B cell (primary cell): ENCODE measurements around the gene OLFML1. TPM values are rescaled to one million over a fixed set of nuclear protein-coding genes. Genes with fewer than 3 reads are reported as not detected.

Experiments
- ATAC-seq: fragments of 200-7000 bp; cut with Tn5 transposase; one replicate; pipeline ENCODE4 v1.10.0; 2021; ENCODE audit warnings: low read depth, mild to moderate bottlenecking, moderate number of reproducible peaks, moderate library complexity
- CTCF ChIA-PET: fragments of 350-600 bp; sonication (Branson Sonifier 250); formaldehyde crosslinking; loops from one replicate; lab custom pipeline; 2021; ENCODE audit warnings: antibody characterized with exemption, inconsistent platforms; lab: Charles Lee
- POLR2A ChIA-PET: fragments of 350-600 bp; sonication (Branson Sonifier 250); formaldehyde crosslinking; loops from one replicate; lab custom pipeline; 2021; ENCODE audit warnings: antibody characterized with exemption; lab: Charles Lee
- DNase-seq: peaks from one replicate; pipeline ENCODE4 v3.0.0; 2013
- H2AFZ ChIP-seq: 2 replicates; pipeline ENCODE4 v1.6.1; 2012; ENCODE audit warnings: mild to moderate bottlenecking, low read depth, low read length; ENCODE audit not compliant: insufficient read depth, poor library complexity, severe bottlenecking
- H3K27ac ChIP-seq, 2 donors: 1 replicate in 1 of 2; 2 replicates in 1 of 2; pipeline ENCODE4 v1.5.1; 2012 to 2013; ENCODE audit warnings: low read length in 2 of 2, mild to moderate bottlenecking in 2 of 2, moderate library complexity in 1 of 2
- H3K27me3 ChIP-seq, 4 experiments: fragments of 200-600 bp in 1 of 4; sonication (generic) in 1 of 4; replicated peaks in 1 of 4; 1 replicate in 2 of 4; 2 replicates in 2 of 4; pipeline versions ENCODE4 v1.6.1 to v1.7.0; 2013 to 2016; ENCODE audit warnings: low read length in 3 of 4, mild to moderate bottlenecking in 2 of 4, mixed read lengths in 1 of 4, moderate library complexity in 1 of 4; ENCODE audit not compliant: insufficient read depth in 4 of 4, control insufficient read depth in 3 of 4; ENCODE audit errors: control extremely low read depth in 1 of 4
- H3K36me3 ChIP-seq, 2 experiments: replicated peaks in 1 of 2; 1 replicate in 1 of 2; 2 replicates in 1 of 2; pipeline versions ENCODE4 v1.6.1 to v1.7.1; 2013; ENCODE audit warnings: low read length in 1 of 2; ENCODE audit not compliant: insufficient read depth in 2 of 2, control insufficient read depth in 1 of 2; ENCODE audit errors: control extremely low read depth in 1 of 2, extremely low read depth in 1 of 2
- H3K4me1 ChIP-seq, 2 donors: fragments of 200-600 bp in 1 of 2; sonication (generic) in 1 of 2; 1 replicate in 1 of 2; 2 replicates in 1 of 2; pipeline versions ENCODE4 v1.5.1 to v1.6.1; 2013 to 2017; ENCODE audit warnings: low read length in 2 of 2; ENCODE audit not compliant: control insufficient read depth in 2 of 2, insufficient read depth in 2 of 2
- H3K4me2 ChIP-seq: replicated peaks from 2 replicates; pipeline ENCODE3; 2012; ENCODE audit warnings: mild to moderate bottlenecking, low read depth, low read length; ENCODE audit not compliant: poor library complexity, severe bottlenecking
- H3K4me3 ChIP-seq, 5 experiments: fragments of 200-600 bp in 1 of 5; sonication (generic) in 1 of 5; 1 replicate in 3 of 5; 2 replicates in 2 of 5; pipeline versions ENCODE4 v1.5.1 to v1.7.0; 2011 to 2016; ENCODE audit warnings: low read length in 4 of 5, mild to moderate bottlenecking in 4 of 5, low read depth in 2 of 5, control low read depth in 1 of 5, moderate library complexity in 1 of 5; ENCODE audit not compliant: insufficient read depth in 1 of 5; ENCODE audit errors: control extremely low read depth in 1 of 5, extremely low read depth in 1 of 5
- H3K79me2 ChIP-seq: fragments of 200-600 bp; sonication (generic); one replicate; pipeline ENCODE4 v1.6.0; 2016; ENCODE audit warnings: low read length; ENCODE audit not compliant: control insufficient read depth, insufficient read depth
- H3K9ac ChIP-seq: fragments of 200-600 bp; sonication (generic); 2 replicates; pipeline ENCODE4 v1.6.1; 2017; ENCODE audit warnings: mild to moderate bottlenecking, low read length, moderate library complexity
- H3K9me3 ChIP-seq, 3 donors: one replicate each; pipeline versions ENCODE4 v1.6.1 to v1.7.1; 2013; ENCODE audit warnings: low read length in 2 of 3; ENCODE audit not compliant: control insufficient read depth in 2 of 3, insufficient read depth in 1 of 3; ENCODE audit errors: control extremely low read depth in 1 of 3
- H4K20me1 ChIP-seq: 2 replicates; pipeline ENCODE4 v1.6.0; 2012; ENCODE audit warnings: mild to moderate bottlenecking, low read length; ENCODE audit not compliant: insufficient read depth, control insufficient read depth, poor library complexity, severe bottlenecking
- H3K27ac Mint-ChIP-seq: one replicate; pipeline ENCODE4 v1.8.0; 2021; ENCODE audit warnings: mixed read lengths
- H3K27me3 Mint-ChIP-seq: one replicate; pipeline ENCODE4 v1.8.0; 2021; ENCODE audit warnings: mixed read lengths
- H3K4me1 Mint-ChIP-seq: one replicate; pipeline ENCODE4 v1.8.0; 2021; ENCODE audit warnings: mixed read lengths
- H3K4me3 Mint-ChIP-seq: one replicate; pipeline ENCODE4 v1.8.0; 2021; ENCODE audit warnings: mixed read lengths
- H3K9me3 Mint-ChIP-seq: one replicate; pipeline ENCODE4 v1.8.0; 2022; ENCODE audit warnings: mixed read lengths; ENCODE audit not compliant: insufficient read depth
- EZH2 ChIP-seq: IDR thresholded peaks from 2 replicates; pipeline ENCODE4 v1.6.1; 2012; ENCODE audit warnings: borderline replicate concordance, low read depth, mild to moderate bottlenecking, moderate library complexity, low read length; ENCODE audit not compliant: insufficient read depth, poor library complexity, severe bottlenecking
- WGBS: methylation state at CpG from one replicate; pipeline ENCODE4 v1.1.5; 2013; ENCODE audit warnings: missing lambda C conversion rate; ENCODE audit not compliant: insufficient coverage; 5-methylcytosine and 5-hydroxymethylcytosine counted together
- intact Hi-C: fragments of 100-400 bp; cut with micrococcal nuclease; formaldehyde crosslinking; loops from one replicate; pipeline ENCODE4 v1.10.0; 2022
- polyA plus RNA-seq: library from polyadenylated mRNA; depleted of rRNA; stranded (reverse); fragments of >200 nt; gene quantifications from 2 replicates; pipeline ENCODE4 v1.2.3, GENCODE V29; 2012
- total RNA-seq, 2 donors: library from RNA; stranded (reverse); fragments of 120-200 nt in 1 of 2; gene quantifications; 1 replicate in 1 of 2; 2 replicates in 1 of 2; pipeline versions ENCODE4 v1.2.3 to v1.2.4, GENCODE V29; 2013 to 2022
- TF ChIP-seq, protein P1 (sequence below): fragments of 200-600 bp; IDR thresholded peaks from one replicate; pipeline ENCODE4 v1.8.0; 2022; ENCODE audit warnings: antibody characterized with exemption, mild to moderate bottlenecking

OLFML1 gene
- total and polyA plus RNA-seq, 2 donors (not counting 1 experiment from before 2014, with no cell fraction given), result not detected

DNA sequence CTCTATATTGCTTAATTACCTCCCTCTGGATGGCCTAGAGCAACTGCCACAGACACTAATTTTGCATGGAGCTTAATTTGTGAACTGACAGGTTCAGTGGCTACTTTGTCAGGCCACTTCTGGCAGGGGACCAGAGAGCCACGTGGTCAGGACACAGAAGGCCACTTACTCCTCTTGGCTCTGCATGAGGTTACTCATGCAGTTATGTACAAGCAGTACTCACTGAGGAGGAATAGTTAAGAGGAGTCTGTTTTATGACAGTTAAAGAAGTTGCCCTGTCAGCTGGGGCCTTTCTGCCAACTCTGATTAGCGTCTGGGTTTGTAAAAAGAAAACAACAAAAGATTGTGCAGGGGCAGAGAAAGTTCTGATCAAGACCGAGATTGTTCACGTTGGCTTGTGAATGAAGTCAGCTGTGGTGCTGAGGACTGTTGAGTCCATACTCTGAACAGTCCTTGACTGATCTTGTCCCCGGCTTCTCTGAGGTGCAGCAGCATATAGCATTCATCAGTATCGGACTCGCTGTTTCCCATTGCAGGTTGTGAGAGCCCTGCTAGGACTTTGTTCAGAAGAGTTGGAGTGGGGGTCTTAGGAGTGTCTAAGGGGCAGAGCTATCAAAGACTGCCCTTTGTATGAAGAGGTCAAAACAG is 69.9 kb downstream of the OLFML1 start:
- ChIA-PET POLR2A (no interaction called here), CTCF (no interaction called here)
- Histone ChIP-seq H3K4me1 (peaks cover 0 to 3% of the 10 kb centered on the region in 2 donors), H3K27ac (no peak overlapping the region), H3K9ac (no peak overlapping the region), H4K20me1 (peaks cover 19% of the 10 kb centered on the region), H2AFZ (no peak overlapping the region), H3K4me2 (no peak overlapping the region), H3K27me3 (no peaks in the 10 kb centered on the region), H3K79me2 (peaks cover 48% of the 10 kb centered on the region), H3K36me3 (peaks cover 0 to 12% of the 10 kb centered on the region in 2 experiments), H3K9me3 (no peaks in the 10 kb centered on the region), H3K4me3 (no peak overlapping the region)
- ATAC-seq (no peak), DNase-seq (no peak)
- H3K9me3 Mint-ChIP-seq, result no peaks in the 10 kb centered on the region
- WGBS, result 91% methylated on average over 5 of the region's 7 CpGs
- TF ChIP-seq, protein P1, sequence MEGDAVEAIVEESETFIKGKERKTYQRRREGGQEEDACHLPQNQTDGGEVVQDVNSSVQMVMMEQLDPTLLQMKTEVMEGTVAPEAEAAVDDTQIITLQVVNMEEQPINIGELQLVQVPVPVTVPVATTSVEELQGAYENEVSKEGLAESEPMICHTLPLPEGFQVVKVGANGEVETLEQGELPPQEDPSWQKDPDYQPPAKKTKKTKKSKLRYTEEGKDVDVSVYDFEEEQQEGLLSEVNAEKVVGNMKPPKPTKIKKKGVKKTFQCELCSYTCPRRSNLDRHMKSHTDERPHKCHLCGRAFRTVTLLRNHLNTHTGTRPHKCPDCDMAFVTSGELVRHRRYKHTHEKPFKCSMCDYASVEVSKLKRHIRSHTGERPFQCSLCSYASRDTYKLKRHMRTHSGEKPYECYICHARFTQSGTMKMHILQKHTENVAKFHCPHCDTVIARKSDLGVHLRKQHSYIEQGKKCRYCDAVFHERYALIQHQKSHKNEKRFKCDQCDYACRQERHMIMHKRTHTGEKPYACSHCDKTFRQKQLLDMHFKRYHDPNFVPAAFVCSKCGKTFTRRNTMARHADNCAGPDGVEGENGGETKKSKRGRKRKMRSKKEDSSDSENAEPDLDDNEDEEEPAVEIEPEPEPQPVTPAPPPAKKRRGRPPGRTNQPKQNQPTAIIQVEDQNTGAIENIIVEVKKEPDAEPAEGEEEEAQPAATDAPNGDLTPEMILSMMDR, result no peak
- no peak for TF ChIP-seq EZH2
- H3K4me1 Mint-ChIP-seq, result peaks cover 14% of the 10 kb centered on the region
- H3K27me3 Mint-ChIP-seq, result no peaks in the 10 kb centered on the region
- no peak overlapping the region for H3K27ac Mint-ChIP-seq
- intact Hi-C loops, result no loop called here
- no peak overlapping the region for H3K4me3 Mint-ChIP-seq

DNA sequence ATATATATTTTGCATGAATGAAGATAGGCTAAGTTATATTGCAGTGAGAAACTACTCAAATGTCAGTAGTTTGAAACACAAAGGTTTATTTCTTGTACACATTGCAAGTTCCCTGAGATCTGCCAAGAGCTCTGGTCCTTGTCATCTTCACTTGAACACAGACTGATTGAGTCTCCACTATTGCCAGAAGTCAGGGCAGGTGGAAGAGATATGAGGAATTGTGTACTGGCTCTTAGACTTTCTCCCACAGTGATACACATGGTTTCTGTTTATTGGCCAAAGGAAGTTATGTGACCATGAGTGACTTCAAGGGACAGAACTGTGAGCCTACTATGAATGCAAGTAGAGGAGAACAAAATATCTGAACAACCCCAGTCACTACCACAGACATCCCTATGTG is 72.7 kb downstream of the OLFML1 start:
- H3K36me3 ChIP-seq, result peaks cover 0 to 8% of the 10 kb centered on the region in 2 experiments
- Mint-ChIP-seq H3K27ac (no peak overlapping the region), H3K4me3 (no peak overlapping the region), H3K9me3 (no peaks in the 10 kb centered on the region), H3K27me3 (no peaks in the 10 kb centered on the region), H3K4me1 (peaks cover 14% of the 10 kb centered on the region)
- H3K79me2 ChIP-seq, result peaks cover 48% of the 10 kb centered on the region
- ATAC-seq (no peak), DNase-seq (no peak)
- H3K9me3 ChIP-seq, result no peaks in the 10 kb centered on the region
- no peak overlapping the region for H2AFZ ChIP-seq
- TF ChIP-seq, protein P1, result no peak
- TF ChIP-seq EZH2, result no peak
- H4K20me1 ChIP-seq, result peaks cover 20% of the 10 kb centered on the region
- H3K4me1 ChIP-seq, result peaks cover 0 to 3% of the 10 kb centered on the region in 2 donors
- no peak overlapping the region for H3K9ac ChIP-seq
- H3K4me3 ChIP-seq, result no peak overlapping the region
- H3K27me3 ChIP-seq, result no peaks in the 10 kb centered on the region
- no peak overlapping the region for H3K27ac ChIP-seq
- H3K4me2 ChIP-seq, result no peak overlapping the region
- intact Hi-C loops, result no loop called here
- ChIA-PET POLR2A (interaction anchor here (0.8 kb wide), 1 partner anchor 44 kb away, joined by 4 read pairs; no protein-coding TSS in a partner anchor), CTCF (no interaction called here)
